DMS 273 (cell line): Measurements from ENCODE around the gene NT5E.
"Not testable (repeated sequence)": the region's sequence is repeated elsewhere in the genome, so short reads cannot be mapped to it uniquely, and the experiment has no call there.

Experiments used
- DNase-seq: peaks from one replicate; lab custom pipeline; 2025; ENCODE audit not compliant: unreplicated experiment; lab: John Stamatoyannopoulos, UW

The NT5E gene

DNA sequence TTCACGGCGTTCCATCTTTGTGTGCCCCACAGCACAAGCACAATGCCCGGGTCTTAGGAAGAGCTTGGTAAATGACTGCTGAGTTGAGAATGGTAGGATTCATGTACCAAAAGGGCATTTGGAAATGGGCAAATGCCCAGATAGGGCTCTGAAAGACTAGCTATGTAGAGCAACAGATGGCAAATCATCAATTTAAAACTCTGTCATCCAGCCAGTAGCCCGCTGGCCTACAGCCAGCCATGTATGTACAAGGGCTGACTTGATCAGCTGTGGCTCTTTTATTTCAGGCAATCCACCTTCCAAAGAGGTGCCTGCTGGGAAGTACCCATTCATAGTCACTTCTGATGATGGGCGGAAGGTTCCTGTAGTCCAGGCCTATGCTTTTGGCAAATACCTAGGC lies 35.1 kb downstream of the NT5E start:
- DNase-seq, result peak; percentile 95

DNA sequence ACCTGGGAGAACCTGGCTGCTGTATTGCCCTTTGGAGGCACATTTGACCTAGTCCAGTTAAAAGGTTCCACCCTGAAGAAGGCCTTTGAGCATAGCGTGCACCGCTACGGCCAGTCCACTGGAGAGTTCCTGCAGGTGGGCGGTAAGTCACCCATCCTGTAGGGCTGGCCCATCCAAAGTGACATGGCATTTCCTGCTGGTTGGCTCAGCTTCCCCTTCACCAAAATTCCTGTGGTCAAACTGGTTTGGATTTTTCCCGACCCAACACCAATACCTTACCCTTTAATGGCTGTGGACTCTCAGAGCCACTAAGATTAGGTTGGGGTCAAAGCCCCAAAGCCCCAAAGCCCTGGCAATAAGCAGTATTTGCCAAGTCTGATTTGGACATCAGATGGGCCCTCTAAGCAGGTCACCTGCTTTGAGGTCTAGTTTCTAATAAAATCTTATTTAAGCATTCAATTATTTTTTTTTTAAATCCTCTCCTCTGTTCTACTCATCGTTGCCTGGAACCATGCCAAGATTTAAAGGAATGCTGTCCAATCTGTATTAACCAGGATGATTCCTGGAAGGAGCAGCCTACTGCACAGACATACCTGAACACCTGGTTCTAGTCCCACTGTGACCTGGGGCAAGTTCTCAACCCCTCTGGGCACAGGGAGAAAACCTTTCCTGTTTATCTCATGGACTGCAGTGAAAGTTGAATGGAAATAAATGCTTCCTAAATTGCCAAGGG lies 40.8 kb downstream of the NT5E start:
- DNase-seq, result peak; percentile 8

DNA sequence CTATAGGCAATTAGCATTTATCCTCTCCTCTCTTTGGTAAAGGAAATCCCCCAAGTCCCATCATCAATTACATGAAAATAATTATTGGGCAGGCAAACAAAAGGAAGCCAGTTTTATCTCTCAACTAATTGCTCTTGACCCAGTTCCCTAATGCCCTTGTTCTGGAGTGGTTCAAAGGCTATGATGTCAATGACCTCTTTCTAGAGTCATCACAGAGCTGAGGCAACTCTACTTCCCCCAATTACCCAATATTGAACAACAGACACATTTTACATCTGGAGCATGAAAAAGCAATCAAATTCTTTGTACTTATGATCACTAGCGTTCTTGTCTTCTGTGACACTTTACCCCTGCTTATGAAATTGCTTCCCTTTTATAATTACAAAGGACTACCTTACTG lies 43.5 kb downstream of the NT5E start:
- DNase-seq, result no peak

DNA sequence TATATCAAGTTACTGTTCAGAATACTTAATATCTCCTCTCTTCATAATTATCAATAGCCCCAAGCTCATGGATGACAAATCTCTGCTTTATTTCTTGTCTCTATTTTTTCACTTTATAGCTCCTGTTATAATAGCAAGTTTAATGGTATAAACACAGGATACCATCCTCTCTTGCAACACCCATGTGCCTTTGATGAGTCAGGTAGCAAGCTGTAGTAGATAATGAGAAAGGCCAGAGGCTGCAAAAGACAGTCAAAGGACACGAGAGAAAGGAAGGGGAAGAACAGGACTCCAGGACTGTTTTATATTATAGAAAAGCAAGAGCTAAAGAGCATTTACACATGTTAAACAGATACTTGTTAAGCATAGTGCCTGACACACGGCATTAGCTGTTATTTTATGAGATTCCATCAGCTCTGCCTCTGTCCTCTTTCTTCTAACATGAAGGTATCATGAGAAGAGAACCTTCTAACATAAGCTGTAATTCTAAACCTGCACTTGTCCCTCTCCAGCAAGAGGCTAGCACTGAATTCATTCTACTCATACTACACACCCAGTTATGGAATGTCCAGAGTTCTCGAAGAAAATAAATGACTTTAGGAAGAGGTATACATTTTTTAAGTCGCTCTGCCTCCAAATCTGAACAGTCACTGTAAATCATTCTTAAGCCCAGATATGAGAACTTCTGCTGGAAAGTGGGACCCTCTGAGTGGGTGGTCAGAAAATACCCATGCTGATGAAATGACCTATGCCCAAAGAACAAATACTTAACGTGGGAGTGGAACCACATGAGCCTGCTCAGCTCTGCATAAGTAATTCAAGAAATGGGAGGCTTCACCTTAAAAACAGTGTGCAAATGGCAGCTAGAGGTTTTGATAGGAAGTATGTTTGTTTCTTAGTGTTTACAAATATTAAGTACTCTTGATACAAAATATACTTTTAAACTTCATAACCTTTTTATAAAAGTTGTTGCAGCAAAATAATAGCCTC lies 45.0 kb downstream of the NT5E start:
- DNase-seq, result no peak

DNA sequence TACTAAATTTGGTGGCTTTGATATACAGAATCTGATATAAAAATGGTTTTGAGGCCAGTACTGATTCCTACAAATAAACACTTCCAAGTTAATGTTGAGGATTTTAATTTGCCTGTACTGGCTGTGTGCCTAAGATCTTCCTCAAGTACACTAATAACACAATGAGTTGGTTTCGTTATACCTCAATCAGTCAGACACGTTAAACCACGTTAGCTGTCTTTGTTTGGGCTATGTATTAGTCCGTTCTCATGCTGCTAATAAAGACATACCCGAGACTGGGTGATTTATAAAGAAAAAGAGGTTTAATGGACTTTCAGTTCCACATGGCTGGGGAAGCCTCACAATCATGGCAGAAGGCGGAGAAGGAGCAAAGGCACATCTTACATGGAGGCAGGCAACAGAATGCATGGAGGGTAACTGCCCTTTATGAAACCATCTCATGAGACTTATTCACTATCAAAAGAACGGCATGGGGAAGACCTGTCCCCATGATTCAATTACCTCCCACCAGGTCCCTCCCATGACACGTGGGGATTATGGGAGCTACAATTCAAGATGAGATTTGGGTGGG lies 46.2 kb downstream of the NT5E start:
- DNase-seq, result no peak

DNA sequence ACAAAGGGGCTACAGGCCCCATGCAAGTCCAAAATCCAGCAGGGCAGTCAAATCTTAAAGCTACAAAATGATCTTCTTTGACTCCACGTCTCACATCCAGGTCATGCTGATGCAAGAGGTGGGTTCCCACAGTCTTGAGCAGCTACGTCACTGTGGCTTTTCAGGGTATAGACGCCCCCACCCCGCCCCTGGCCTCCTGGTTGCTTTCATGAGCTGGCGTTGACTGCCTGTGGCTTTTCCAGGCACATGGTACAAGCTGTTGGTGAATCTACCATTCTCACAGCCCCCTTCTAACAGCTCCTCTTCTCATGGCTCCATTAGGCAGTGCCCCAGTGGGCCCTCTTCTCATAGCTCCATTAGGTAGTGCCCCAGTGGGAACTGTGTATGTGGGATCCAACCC lies 47.0 kb downstream of the NT5E start:
- DNase-seq, result no peak

DNA sequence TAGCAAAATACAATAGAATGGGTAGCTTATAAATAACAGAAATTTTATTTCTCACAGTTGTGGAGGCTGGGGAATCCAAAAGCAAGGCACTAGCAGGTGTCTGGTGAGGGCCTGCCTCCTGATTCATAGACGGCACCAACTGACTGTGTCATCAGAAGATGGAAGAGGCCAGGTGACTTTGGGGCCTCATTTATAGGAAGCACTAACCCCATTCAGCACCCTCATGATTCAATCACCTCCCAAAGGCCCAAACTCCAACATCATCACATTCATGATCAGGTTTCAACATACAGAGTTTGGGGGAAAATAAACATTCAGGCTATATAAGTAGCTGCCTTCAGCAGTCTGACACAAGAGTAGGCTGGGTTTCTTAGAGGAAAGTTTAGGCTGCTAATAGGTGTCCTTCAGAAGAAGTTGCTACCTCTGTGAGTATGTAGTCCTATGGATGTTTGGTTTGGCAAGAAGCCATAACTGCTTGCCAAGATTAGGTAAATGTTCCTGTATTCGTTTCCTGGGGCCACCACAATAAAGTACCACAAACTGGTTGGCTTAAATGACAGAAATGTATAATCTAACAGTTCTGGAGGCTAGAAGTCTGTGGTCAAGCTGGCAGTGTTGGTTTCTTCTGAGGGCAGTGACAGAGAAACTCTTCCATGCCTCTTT lies 48.8 kb downstream of the NT5E start:
- peak; percentile 40 for DNase-seq

DNA sequence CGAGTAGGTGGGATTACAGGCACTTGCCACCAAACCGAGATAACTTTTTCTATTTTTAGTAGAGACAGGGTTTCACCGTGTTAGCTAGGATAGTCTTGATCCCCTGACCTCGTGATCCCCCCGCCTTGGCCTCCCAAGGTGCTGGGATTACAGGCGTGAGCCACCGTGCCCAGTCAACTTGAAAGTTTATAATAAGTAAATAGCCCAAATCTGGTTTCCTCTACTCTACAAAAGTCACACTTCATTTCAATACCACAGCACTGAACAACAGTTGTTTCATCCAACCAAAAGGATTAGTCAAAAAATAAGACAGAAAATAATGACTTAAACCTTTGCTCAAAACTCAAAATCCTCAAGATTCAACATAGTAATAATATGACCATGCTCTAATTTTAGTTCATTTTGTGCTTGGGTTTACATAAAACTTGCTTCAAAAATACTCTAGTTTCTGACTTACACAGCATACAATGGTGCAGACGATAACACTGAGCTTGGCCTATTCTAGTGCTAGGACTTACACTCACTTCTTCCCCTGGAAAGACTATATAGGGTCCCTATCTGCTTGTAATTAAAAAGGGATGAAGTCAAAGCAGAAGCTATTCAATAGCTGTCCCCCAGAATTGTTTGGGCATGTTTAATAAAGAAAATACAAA lies 56.7 kb downstream of the NT5E start:
- DNase-seq, result no peak

DNA sequence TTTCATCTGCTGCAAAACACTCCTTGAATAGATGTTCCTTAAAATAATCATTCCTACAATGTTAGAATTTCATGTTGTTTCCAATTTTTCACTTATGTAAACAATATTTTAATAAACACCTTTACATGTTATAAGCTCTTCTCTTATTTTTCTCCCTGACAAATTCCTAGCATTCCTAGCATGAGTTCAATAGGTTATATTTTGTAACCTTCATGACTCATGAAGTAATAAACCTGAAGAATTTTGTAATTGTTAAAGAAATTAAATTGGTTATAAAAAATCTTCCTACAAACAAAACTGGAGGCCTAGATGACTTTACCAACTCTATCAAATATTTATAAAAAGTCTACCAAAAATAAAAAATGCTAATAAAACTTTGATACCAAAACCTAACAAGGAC lies 66.3 kb downstream of the NT5E start:
- DNase-seq, result no peak

DNA sequence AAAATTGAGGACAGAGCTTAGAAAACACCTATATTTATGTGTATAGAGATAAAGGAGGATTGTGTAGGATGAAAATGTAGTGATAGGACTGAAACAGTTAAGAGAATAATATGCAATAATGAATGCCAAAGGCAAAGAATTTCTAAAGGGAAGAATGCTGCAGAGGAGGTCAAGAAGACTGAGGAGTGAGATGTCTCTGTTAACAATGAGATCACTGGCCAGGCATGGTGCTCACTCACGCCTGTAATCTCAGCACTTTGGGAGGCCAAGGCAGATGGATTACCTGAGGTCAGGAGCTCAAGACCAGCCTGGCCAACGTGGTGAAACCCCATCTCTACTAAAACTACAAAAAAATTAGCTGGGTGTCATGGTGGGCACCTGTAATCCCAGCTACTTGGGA lies 74.4 kb downstream of the NT5E start:
- DNase-seq, result not testable (repeated sequence)

DNA sequence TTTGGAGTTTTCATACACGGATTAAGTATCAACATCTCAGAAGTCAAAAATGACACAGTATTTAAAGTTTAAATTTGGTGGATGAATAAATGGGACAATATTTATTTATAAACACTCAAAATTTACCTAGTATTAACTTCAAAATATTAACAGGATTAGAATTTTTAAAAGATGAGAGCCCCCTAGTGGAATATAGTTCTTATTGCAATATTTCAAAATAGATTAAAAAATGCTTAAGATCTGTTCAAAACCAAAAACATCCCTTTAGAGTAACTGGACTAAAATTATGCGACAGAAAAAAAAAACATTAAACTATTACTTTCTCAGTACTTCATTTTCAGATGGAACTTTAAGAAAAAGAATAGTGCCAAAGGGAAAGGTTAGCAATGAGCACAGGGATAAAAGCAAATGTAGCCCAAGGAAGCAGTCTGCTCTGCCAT lies 87.2 kb downstream of the NT5E start:
- DNase-seq, result peak; percentile 5

DNA sequence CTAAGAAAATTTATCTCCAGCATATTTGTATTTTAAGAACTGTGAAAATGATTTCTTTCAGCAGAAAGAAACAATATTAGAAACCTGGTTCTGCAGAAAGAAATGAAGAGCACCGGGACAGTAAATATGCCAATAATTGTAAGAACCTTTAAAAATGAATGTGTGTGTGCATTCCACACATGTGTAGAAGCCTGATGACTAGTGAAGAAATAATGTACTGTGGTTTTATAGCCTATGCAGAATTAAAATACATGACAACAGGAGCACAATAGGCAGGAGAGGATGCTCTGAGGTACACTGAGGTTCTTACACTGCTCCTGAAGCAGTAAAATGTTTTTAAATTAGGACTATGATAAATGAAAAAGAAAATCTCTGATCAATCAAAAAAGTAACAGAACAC lies 94.9 kb downstream of the NT5E start:
- DNase-seq, result no peak
